Peyer's patch (tissue), 4 donors: Measurements from ENCODE around the gene SYT11. TPM values are rescaled to one million over a fixed set of nuclear protein-coding genes. Genes with fewer than 3 reads are reported as not detected.
A peak's percentile ranks its signal among the peaks of the same experiment; 100 is the strongest.

Experiments
- DNase-seq, 3 donors: peaks; one replicate each; pipeline ENCODE4 v3.0.0-alpha.2; 2017 to 2019
- H3K27ac ChIP-seq, 4 donors: fragments of 200-600 bp; sonication (generic); one replicate each; pipeline ENCODE4 v1.5.1; 2016 to 2019
- H3K27me3 ChIP-seq, 2 donors: fragments of 200-600 bp; sonication (generic); one replicate each; pipeline ENCODE4 v1.5.1; 2019
- H3K36me3 ChIP-seq, 3 donors: fragments of 200-600 bp; sonication (generic); one replicate each; pipeline ENCODE4 v1.5.1; 2016 to 2019
- H3K4me1 ChIP-seq, 4 donors: fragments of 200-600 bp; sonication (generic); one replicate each; pipeline ENCODE4 v1.5.1; 2016 to 2019
- H3K4me3 ChIP-seq, 4 donors: fragments of 200-600 bp; sonication (generic); 1 replicate in 3 of 4; 2 replicates in 1 of 4; pipeline ENCODE4 v1.5.1; 2016 to 2019; ENCODE audit warnings: mild to moderate bottlenecking in 1 of 4
- H3K9me3 ChIP-seq, 4 donors: fragments of 200-600 bp; sonication (generic); one replicate each; pipeline ENCODE4 v1.5.1; 2016 to 2019; ENCODE audit warnings: mild to moderate bottlenecking in 1 of 4
- POLR2A ChIP-seq, 2 donors: fragments of 450-650 bp; IDR thresholded peaks; one replicate each; pipeline ENCODE4 v1.5.1; 2017; ENCODE audit warnings: antibody characterized with exemption in 2 of 2, mild to moderate bottlenecking in 2 of 2, moderate library complexity in 2 of 2
- total RNA-seq, 4 donors: library from RNA; depleted of rRNA; stranded (reverse); fragments of >200 nt; gene quantifications; one replicate each; pipeline ENCODE4 v1.1.0, GENCODE V29; 2016
- TF ChIP-seq, protein P1 (sequence below), 6 experiments: fragments of 450-650 bp in 4 of 6; fragments of 200-600 bp in 2 of 6; sonication (generic) in 1 of 6; IDR thresholded peaks; one replicate each; pipeline ENCODE4 v1.5.1; 2017 to 2019; ENCODE audit warnings: antibody characterized with exemption in 6 of 6, mild to moderate bottlenecking in 3 of 6, moderate library complexity in 1 of 6

Gene SYT11
- total RNA-seq, 4 donors from 2014 or later, result 2.6 to 9.9 (median 4.7) TPM

DNA sequence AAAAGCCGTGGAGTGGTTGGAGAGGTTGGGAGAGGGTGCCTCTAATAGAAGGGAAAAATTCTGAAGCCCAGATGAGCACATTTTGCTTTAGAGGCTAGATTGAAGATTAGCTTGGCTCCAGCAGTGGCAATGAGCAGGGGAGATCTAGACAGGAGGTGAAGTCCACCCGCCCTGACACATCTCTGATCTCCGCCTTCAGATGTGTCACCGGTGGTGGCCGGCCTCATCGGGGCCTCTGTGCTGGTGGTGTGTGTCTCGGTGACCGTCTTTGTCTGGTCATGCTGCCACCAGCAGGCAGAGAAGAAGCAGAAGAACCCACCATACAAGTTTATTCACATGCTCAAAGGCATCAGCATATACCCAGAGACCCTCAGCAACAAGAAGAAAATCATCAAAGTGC lies 8.4 kb downstream of the SYT11 start:
- Histone ChIP-seq H3K27me3 (no peaks in the 10 kb centered on the region), H3K36me3 (no peaks in the 10 kb centered on the region), H3K9me3 (no peaks in the 10 kb centered on the region), H3K4me3 (no peak overlapping the region), H3K4me1 (no peaks in the 10 kb centered on the region), H3K27ac (no peak overlapping the region)
- no peak for DNase-seq
- TF ChIP-seq, protein P1, sequence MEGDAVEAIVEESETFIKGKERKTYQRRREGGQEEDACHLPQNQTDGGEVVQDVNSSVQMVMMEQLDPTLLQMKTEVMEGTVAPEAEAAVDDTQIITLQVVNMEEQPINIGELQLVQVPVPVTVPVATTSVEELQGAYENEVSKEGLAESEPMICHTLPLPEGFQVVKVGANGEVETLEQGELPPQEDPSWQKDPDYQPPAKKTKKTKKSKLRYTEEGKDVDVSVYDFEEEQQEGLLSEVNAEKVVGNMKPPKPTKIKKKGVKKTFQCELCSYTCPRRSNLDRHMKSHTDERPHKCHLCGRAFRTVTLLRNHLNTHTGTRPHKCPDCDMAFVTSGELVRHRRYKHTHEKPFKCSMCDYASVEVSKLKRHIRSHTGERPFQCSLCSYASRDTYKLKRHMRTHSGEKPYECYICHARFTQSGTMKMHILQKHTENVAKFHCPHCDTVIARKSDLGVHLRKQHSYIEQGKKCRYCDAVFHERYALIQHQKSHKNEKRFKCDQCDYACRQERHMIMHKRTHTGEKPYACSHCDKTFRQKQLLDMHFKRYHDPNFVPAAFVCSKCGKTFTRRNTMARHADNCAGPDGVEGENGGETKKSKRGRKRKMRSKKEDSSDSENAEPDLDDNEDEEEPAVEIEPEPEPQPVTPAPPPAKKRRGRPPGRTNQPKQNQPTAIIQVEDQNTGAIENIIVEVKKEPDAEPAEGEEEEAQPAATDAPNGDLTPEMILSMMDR (IDR thresholded peaks at IDR 0.05), result no peak
- TF ChIP-seq POLR2A (IDR thresholded peaks at IDR 0.05), result no peak

DNA sequence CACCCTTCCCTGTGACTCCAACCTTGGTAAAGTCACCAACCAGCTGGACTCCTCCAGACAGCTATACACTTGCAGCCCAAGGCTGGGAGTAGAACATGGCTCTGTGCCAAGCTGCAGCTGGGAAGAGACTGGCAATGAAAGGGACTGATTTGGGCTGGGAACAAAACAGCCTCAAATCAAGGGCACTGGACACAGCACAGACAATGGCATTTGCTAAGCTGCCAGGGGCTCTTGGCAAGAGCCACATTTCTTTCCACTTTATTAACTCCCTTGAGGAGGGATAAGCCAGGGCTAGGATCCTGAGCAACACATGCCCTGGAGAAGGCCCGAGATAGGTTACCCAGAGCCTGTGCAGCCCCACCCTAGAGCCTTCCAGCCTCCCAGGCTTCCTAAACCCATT lies 12.0 kb downstream of the SYT11 start:
- no peaks in the 10 kb centered on the region for H3K27me3 ChIP-seq
- TF ChIP-seq, protein P1 (IDR thresholded peaks at IDR 0.05), result no peak
- TF ChIP-seq POLR2A (IDR thresholded peaks at IDR 0.05), result no peak
- H3K36me3 ChIP-seq, result no peaks in the 10 kb centered on the region
- H3K27ac ChIP-seq, result no peak overlapping the region
- no peak overlapping the region for H3K4me3 ChIP-seq
- no peaks in the 10 kb centered on the region for H3K9me3 ChIP-seq
- no peak for DNase-seq
- H3K4me1 ChIP-seq, result no peaks in the 10 kb centered on the region

DNA sequence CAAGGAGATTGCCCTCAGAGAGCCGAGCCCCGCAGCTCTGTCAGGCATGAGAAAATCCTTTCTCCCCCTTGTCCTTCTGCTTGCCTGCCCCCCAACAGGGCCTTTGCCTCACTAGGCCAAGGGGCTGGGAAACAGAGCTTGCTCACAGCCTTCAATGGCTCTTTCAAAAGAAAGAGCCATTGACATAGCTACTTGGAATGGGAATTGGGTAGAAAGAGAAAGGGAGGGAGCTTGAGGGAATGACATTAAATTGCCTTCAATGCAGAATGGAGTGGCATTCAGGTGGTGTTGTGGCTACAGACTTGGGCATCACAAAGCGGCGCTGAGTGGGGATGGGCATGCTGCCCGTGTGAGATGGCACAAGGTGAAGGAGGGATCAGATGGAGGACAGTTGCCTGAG lies 13.2 kb downstream of the SYT11 start:
- H3K4me1 ChIP-seq, result no peaks in the 10 kb centered on the region
- no peak overlapping the region for H3K27ac ChIP-seq
- TF ChIP-seq, protein P1 (IDR thresholded peaks at IDR 0.05), result no peak
- TF ChIP-seq POLR2A (IDR thresholded peaks at IDR 0.05), result no peak
- H3K9me3 ChIP-seq, result no peaks in the 10 kb centered on the region
- H3K36me3 ChIP-seq, result no peaks in the 10 kb centered on the region
- no peak overlapping the region for H3K4me3 ChIP-seq
- DNase-seq, result no peak
- H3K27me3 ChIP-seq, result no peaks in the 10 kb centered on the region

DNA sequence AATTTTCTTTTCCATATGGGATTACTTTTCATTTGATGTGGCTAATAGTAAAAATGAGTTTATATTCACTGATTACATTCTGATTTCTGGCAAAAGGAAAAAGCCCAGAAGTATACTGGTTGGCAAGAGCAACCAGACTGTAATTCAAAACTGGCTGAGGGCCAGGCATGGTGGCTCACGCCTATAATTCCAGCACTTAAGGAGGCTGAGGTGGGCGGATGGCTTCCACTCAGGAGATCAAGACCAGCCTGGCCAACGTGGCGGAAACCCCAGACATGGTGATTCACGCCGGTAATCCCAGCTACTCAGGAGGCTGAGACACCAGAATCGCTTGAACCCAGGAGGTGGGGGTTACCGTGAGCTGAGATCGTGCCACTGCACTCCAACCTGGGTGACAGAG lies 14.5 kb downstream of the SYT11 start:
- DNase-seq, result peak in 1 of 3 donors; percentile 26
- TF ChIP-seq, protein P1 (IDR thresholded peaks at IDR 0.05), result no peak
- TF ChIP-seq POLR2A (IDR thresholded peaks at IDR 0.05), result no peak
- Histone ChIP-seq H3K36me3 (no peaks in the 10 kb centered on the region), H3K9me3 (no peaks in the 10 kb centered on the region), H3K27me3 (no peaks in the 10 kb centered on the region), H3K27ac (no peak overlapping the region), H3K4me3 (no peak overlapping the region), H3K4me1 (no peaks in the 10 kb centered on the region)

DNA sequence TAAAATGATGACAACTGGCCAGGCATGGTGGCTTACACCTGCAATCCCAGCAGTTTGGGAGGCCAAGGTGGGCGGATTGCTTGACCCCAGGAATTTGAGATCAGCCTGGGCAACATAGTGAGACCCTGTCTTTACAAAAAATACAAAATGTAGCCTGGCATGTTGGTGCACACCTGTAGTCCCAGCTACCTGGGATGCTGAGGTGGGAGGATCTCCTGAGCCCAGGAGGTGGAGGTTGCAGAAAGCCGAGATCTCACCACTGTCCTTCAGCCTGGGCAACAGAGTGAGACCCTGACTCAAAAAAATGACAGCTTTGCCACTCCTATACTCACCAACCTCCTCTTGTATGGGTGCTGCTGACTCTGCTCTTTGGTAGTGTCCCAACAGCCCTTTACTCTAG lies 18.6 kb downstream of the SYT11 start:
- TF ChIP-seq, protein P1 (IDR thresholded peaks at IDR 0.05), result no peak
- TF ChIP-seq POLR2A (IDR thresholded peaks at IDR 0.05), result no peak
- Histone ChIP-seq H3K4me1 (peaks cover 0 to 6% (median 0%) of the 10 kb centered on the region in 4 donors), H3K36me3 (no peaks in the 10 kb centered on the region), H3K4me3 (no peak overlapping the region), H3K27ac (no peak overlapping the region), H3K9me3 (no peaks in the 10 kb centered on the region), H3K27me3 (no peaks in the 10 kb centered on the region)
- DNase-seq, result no peak

DNA sequence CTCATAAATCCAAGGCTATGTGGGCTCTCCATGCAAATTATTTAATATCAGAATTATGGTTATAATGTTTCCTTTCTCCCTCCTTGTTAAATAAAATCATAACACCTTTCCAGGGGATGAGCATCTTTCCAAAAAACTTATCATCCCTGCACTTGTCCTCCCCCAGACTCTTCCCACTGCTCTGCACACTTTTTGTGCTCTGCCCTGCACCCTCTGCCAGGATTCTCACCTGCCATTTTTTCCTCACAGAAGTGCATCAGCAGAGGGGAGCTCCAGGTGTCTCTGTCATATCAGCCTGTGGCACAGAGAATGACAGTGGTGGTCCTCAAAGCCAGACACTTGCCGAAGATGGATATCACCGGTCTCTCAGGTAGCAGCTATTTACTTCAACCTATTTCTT lies 20.9 kb downstream of the SYT11 start:
- peaks cover 0 to 14% (median 0%) of the 10 kb centered on the region in 4 donors for H3K4me1 ChIP-seq
- H3K4me3 ChIP-seq, result no peak overlapping the region
- H3K36me3 ChIP-seq, result no peaks in the 10 kb centered on the region
- no peak for DNase-seq
- TF ChIP-seq POLR2A (IDR thresholded peaks at IDR 0.05), result no peak
- TF ChIP-seq, protein P1 (IDR thresholded peaks at IDR 0.05), result no peak
- no peak overlapping the region for H3K27ac ChIP-seq
- H3K9me3 ChIP-seq, result no peaks in the 10 kb centered on the region
- H3K27me3 ChIP-seq, result no peaks in the 10 kb centered on the region
